ENCODE results near the gene MCRIP2.

Gene MCRIP2

GRCh38 chr16:670485-671352, 29.1 kb downstream of the MCRIP2 start:
- Histone ChIP-seq H3K27me3 (ENCODE audit: insufficient read depth, poor library complexity, severe bottlenecking) (no peaks in the 10 kb centered on the region), H3K4me3 (replicated peaks; ENCODE audit: insufficient read depth, low read length) (no peak overlapping the region), H3K27ac (replicated peaks) (no peak overlapping the region)
- TF ChIP-seq SPI1 (IDR thresholded peaks at IDR 0.05; ENCODE audit: borderline replicate concordance, low read depth) (no peak), POLR2AphosphoS5 (IDR thresholded peaks at IDR 0.05; ENCODE audit: low read depth) (no peak), GABPA (IDR thresholded peaks at IDR 0.05; ENCODE audit: low read depth) (no peak), CTCF (IDR thresholded peaks at IDR 0.05; ENCODE audit: insufficient read depth, low read length) (no peak), REST (IDR thresholded peaks at IDR 0.05; ENCODE audit: insufficient replicate concordance, low read depth) (no peak)
- DNase-seq (ENCODE audit: low read depth in 1 of 2, low spot score in 1 of 2): no peak

DNA sequence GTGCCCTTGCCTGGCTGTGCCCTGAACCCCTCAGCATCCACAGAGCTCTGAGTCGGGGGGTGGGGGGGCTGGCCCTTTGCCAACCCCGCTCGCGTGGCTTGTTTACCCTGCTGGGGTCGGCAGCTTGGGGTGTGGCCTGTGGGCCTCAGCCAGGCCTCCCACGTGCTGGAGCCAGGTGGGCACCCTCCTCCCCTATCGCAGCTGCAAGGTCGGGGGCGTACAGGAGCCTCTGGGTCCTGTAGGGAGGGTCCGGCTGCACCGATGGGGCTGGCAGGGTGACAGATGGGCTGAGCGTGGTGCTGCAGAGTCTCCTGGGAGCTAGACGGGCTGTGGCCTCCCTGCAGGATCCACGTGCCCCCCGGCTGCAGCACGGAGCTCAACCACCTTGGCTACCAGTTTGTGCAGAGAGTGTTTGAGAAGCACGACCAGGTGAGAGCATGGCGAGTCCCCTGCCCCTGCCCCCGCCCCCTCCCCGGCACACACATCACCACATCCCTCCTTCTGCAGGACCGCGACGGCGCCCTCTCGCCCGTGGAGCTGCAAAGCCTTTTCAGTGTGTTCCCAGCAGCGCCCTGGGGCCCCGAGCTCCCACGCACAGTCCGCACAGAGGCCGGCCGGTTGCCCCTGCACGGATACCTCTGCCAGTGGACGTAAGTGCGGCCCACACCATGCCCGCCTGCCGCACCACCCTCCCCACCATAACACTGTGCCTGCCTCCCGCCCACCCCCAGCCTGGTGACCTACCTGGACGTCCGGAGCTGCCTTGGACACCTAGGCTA, 29.9 kb downstream of the MCRIP2 start:
- no peak overlapping the region for H3K4me3 ChIP-seq (replicated peaks; ENCODE audit: insufficient read depth, low read length)
- H3K27me3 ChIP-seq (ENCODE audit: insufficient read depth, poor library complexity, severe bottlenecking): no peaks in the 10 kb centered on the region
- H3K27ac ChIP-seq (replicated peaks): no peak overlapping the region
- TF ChIP-seq REST (IDR thresholded peaks at IDR 0.05; ENCODE audit: insufficient replicate concordance, low read depth) (no peak), POLR2AphosphoS5 (IDR thresholded peaks at IDR 0.05; ENCODE audit: low read depth) (no peak), GABPA (IDR thresholded peaks at IDR 0.05; ENCODE audit: low read depth) (no peak), SPI1 (IDR thresholded peaks at IDR 0.05; ENCODE audit: borderline replicate concordance, low read depth) (no peak), CTCF (IDR thresholded peaks at IDR 0.05; ENCODE audit: insufficient read depth, low read length) (no peak)
- no peak for DNase-seq (ENCODE audit: low read depth in 1 of 2, low spot score in 1 of 2)

DNA sequence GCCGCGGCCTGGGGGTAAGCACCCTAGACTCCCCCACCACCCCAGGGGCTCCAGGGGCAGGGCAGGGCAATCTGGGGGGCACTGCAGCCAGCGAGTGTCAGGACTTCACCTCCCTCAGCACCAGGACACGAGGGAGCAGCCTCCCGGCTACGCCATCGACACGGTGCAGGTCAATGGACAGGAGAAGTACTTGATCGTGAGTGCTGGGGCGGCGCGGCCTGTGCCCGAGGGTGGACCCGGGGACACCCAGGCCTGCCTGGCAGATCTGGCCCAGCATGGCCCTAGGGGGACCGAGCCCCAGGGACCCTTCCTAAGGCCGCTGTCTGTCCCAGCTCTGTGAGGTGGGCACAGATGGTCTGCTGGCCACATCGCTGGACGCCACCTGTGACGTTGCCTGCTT, 30.7 kb downstream of the MCRIP2 start:
- no peak overlapping the region for H3K27ac ChIP-seq (replicated peaks)
- no peak for DNase-seq (ENCODE audit: low read depth in 1 of 2, low spot score in 1 of 2)
- no peaks in the 10 kb centered on the region for H3K27me3 ChIP-seq (ENCODE audit: insufficient read depth, poor library complexity, severe bottlenecking)
- TF ChIP-seq SPI1 (IDR thresholded peaks at IDR 0.05; ENCODE audit: borderline replicate concordance, low read depth) (no peak), REST (IDR thresholded peaks at IDR 0.05; ENCODE audit: insufficient replicate concordance, low read depth) (no peak), GABPA (IDR thresholded peaks at IDR 0.05; ENCODE audit: low read depth) (no peak), CTCF (IDR thresholded peaks at IDR 0.05; ENCODE audit: insufficient read depth, low read length) (no peak)
- H3K4me3 ChIP-seq (replicated peaks; ENCODE audit: insufficient read depth, low read length): no peak overlapping the region

All from HL-60 (cell line).